Small intestine (tissue), 7 donors: ENCODE measurements around the gene OR2L2. TPM values are rescaled to one million over a fixed set of nuclear protein-coding genes. Genes with fewer than 3 reads are reported as not detected.
"Not testable (repeated sequence)": the region's sequence is repeated elsewhere in the genome, so short reads cannot be mapped to it uniquely, and the experiment has no call there.

ENCODE experiments used
- DNase-seq, 2 donors: peaks; one replicate each; pipeline versions ENCODE4 v3.0.0 to v3.0.0-alpha.2; 2013
- FAIRE-seq: peaks from 2 replicates; lab custom pipeline; 2012; peaks lifted over from hg19 to GRCh38; lab: Jason Lieb, UNC
- H3K27ac ChIP-seq, 3 donors: one replicate each; pipeline ENCODE4 v1.5.1; 2013; ENCODE audit warnings: low read length in 2 of 3, mild to moderate bottlenecking in 2 of 3, control low read depth in 1 of 3, inconsistent platforms in 1 of 3, low read depth in 1 of 3, moderate library complexity in 1 of 3
- H3K27me3 ChIP-seq, 3 donors: one replicate each; pipeline ENCODE4 v1.6.1; 2013; ENCODE audit warnings: low read length in 3 of 3, inconsistent platforms in 1 of 3; ENCODE audit not compliant: control insufficient read depth in 3 of 3, insufficient read depth in 3 of 3
- H3K36me3 ChIP-seq, 3 donors: one replicate each; pipeline ENCODE4 v1.6.1; 2013; ENCODE audit warnings: low read length in 3 of 3, inconsistent platforms in 1 of 3, low read depth in 1 of 3, mild to moderate bottlenecking in 1 of 3, moderate library complexity in 1 of 3; ENCODE audit not compliant: control insufficient read depth in 3 of 3, insufficient read depth in 2 of 3
- H3K4me1 ChIP-seq, 3 donors: one replicate each; pipeline ENCODE4 v1.6.1; 2013; ENCODE audit warnings: low read length in 2 of 3, inconsistent platforms in 1 of 3, low read depth in 1 of 3, mild to moderate bottlenecking in 1 of 3, moderate library complexity in 1 of 3; ENCODE audit not compliant: control insufficient read depth in 3 of 3, insufficient read depth in 2 of 3
- H3K4me3 ChIP-seq, 3 donors: one replicate each; pipeline ENCODE4 v1.5.1; 2013; ENCODE audit warnings: low read length in 3 of 3, control low read depth in 1 of 3, inconsistent platforms in 1 of 3, low read depth in 1 of 3, mild to moderate bottlenecking in 1 of 3, moderate library complexity in 1 of 3
- H3K9me3 ChIP-seq, 2 donors: one replicate each; pipeline ENCODE4 v1.6.1; 2013; ENCODE audit warnings: low read depth in 1 of 2, low read length in 1 of 2; ENCODE audit not compliant: control insufficient read depth in 2 of 2, insufficient read depth in 1 of 2
- WGBS, 3 donors: extraction: QIAGEN DNeasy Blood & Tissue Kit; methylation state at CpG; one replicate each; pipeline ENCODE4 v1.1.7; 2013; 5-methylcytosine and 5-hydroxymethylcytosine counted together
- polyA plus RNA-seq, 4 donors: library from polyadenylated mRNA; stranded (reverse) in 3 of 4; unstranded in 1 of 4; fragments of 200-250 nt in 3 of 4; fragments of 120-200 nt in 1 of 4; gene quantifications; one replicate each; pipeline versions ENCODE4 v1.2.1 to v1.2.3, GENCODE V29; 2013
- donor health status: healthy with polysubstance abuse.
- donor health status: control.
- donor health status: control.
- donor health status: Bipolar disorder and iron deficiency.
- donor health status: healthy.

Gene OR2L2
- polyA plus RNA-seq, 4 donors = 0.01 to 0.53 TPM; not detected in 2

GRCh38 chr1:248045209-248045608, 15.3 kb downstream of the OR2L2 start:
- H3K36me3 ChIP-seq = no peaks in the 10 kb centered on the region
- H3K27ac ChIP-seq = no peak overlapping the region
- no peaks in the 10 kb centered on the region for H3K4me1 ChIP-seq
- FAIRE-seq (no peak), DNase-seq (no peak)
- no peak overlapping the region for H3K4me3 ChIP-seq
- H3K27me3 ChIP-seq = no peaks in the 10 kb centered on the region
- 61 to 69% (median 64%) methylated on average over 5 of the region's 5 CpGs for WGBS, 3 donors
- H3K9me3 ChIP-seq = peaks cover 0 to 13% of the 10 kb centered on the region in 2 donors

- FAIRE-seq = no peak
- no peak within 1 kb of the TSS for H3K27ac ChIP-seq
- peaks cover 0 to 11% of the 10 kb centered on the region in 2 donors for H3K9me3 ChIP-seq
- H3K4me1 ChIP-seq = no peaks in the 10 kb centered on the region
- H3K36me3 ChIP-seq = no peaks in the 10 kb centered on the region
- no peak within 1 kb of the TSS for H3K4me3 ChIP-seq
- WGBS, 3 donors = 63 to 72% (median 71%) methylated on average over 2 of the region's 2 CpGs
- H3K27me3 ChIP-seq = no peaks in the 10 kb centered on the region
- DNase-seq = no peak
Observed at GRCh38 chr1:248046536-248046935, 16.7 kb downstream of the OR2L2 start, which contains the start of gene OR2L3. Gene OR2L3 (plus strand): TSS chr1:248046836. CDS start chr1:248060682, 13,846 bp downstream.

- Histone ChIP-seq H3K4me3 (no peak overlapping the region), H3K9me3 (peaks cover 0 to 11% of the 10 kb centered on the region in 2 donors), H3K4me1 (no peaks in the 10 kb centered on the region), H3K27me3 (no peaks in the 10 kb centered on the region), H3K27ac (no peak overlapping the region), H3K36me3 (no peaks in the 10 kb centered on the region)
- FAIRE-seq = no peak
- 58 to 61% (median 59%) methylated on average over 1 of the region's 1 CpG for WGBS, 3 donors
- no peak for DNase-seq
Observed at GRCh38 chr1:248047008-248047407, 17.1 kb downstream of the OR2L2 start.

- FAIRE-seq (no peak), DNase-seq (no peak)
- Histone ChIP-seq H3K27ac (no peak overlapping the region), H3K4me1 (no peaks in the 10 kb centered on the region), H3K9me3 (peaks cover 0 to 11% of the 10 kb centered on the region in 2 donors), H3K36me3 (no peaks in the 10 kb centered on the region), H3K4me3 (no peak overlapping the region), H3K27me3 (no peaks in the 10 kb centered on the region)
Observed at GRCh38 chr1:248054671-248055070, 24.8 kb downstream of the OR2L2 start.

GRCh38 chr1:248055261-248055660, 25.4 kb downstream of the OR2L2 start:
- Histone ChIP-seq H3K27me3 (no peaks in the 10 kb centered on the region), H3K4me1 (no peaks in the 10 kb centered on the region), H3K27ac (no peak overlapping the region), H3K36me3 (no peaks in the 10 kb centered on the region), H3K4me3 (no peak overlapping the region), H3K9me3 (peaks cover 0 to 12% of the 10 kb centered on the region in 2 donors)
- DNase-seq = no peak
- 55 to 72% (median 64%) methylated on average over 2 of the region's 2 CpGs for WGBS, 3 donors
- no peak for FAIRE-seq

GRCh38 chr1:248065071-248065470, 35.2 kb downstream of the OR2L2 start:
- whole genome bisulfite sequencing, 3 donors = 71 to 78% (median 73%) methylated on average over 2 of the region's 2 CpGs
- H3K4me3 ChIP-seq = no peak overlapping the region
- no peaks in the 10 kb centered on the region for H3K36me3 ChIP-seq
- peaks cover 0 to 13% of the 10 kb centered on the region in 2 donors for H3K9me3 ChIP-seq
- H3K4me1 ChIP-seq = no peaks in the 10 kb centered on the region
- FAIRE-seq (no peak), DNase-seq (no peak)
- H3K27me3 ChIP-seq = no peaks in the 10 kb centered on the region
- no peak overlapping the region for H3K27ac ChIP-seq

- FAIRE-seq (no peak), DNase-seq (no peak)
- Histone ChIP-seq H3K36me3 (no peaks in the 10 kb centered on the region), H3K4me1 (no peaks in the 10 kb centered on the region), H3K9me3 (peaks cover 0 to 13% of the 10 kb centered on the region in 2 donors), H3K4me3 (no peak overlapping the region), H3K27me3 (no peaks in the 10 kb centered on the region), H3K27ac (no peak overlapping the region)
- WGBS, 3 donors = 92 to 100% (median 99%) methylated on average over 2 to 3 of the region's 3 CpGs
Observed at GRCh38 chr1:248065604-248066003, 35.7 kb downstream of the OR2L2 start.

- not testable (repeated sequence) for H3K4me3 ChIP-seq, H3K4me1 ChIP-seq, H3K9me3 ChIP-seq, H3K27ac ChIP-seq, DNase-seq, FAIRE-seq, H3K27me3 ChIP-seq, H3K36me3 ChIP-seq
- 83 to 87% (median 87%) methylated on average over 9 to 12 of the region's 17 CpGs for WGBS, 3 donors
Observed at GRCh38 chr1:248083864-248084263, 54.0 kb downstream of the OR2L2 start.
